Esophagus muscularis mucosa (tissue), 4 donors: ENCODE data around the gene SPTLC2.

Source experiments
- EP300 ChIP-seq: sonication (generic); formaldehyde crosslinking; IDR thresholded peaks from one replicate; pipeline ENCODE4 v1.6.1; 2017; ENCODE audit warnings: antibody characterized with exemption
- POLR2AphosphoS5 ChIP-seq, 2 donors: sonication (generic); formaldehyde crosslinking; IDR thresholded peaks; one replicate each; pipeline ENCODE4 v1.6.1; 2017; ENCODE audit warnings: antibody characterized with exemption in 2 of 2
- TF ChIP-seq, protein P1 (sequence below), 3 experiments: fragments of 200-600 bp in 2 of 3; fragments of 450-650 bp in 1 of 3; sonication (generic) in 2 of 3; IDR thresholded peaks; one replicate each; pipeline ENCODE4 v1.5.1; 2017 to 2019; ENCODE audit warnings: antibody characterized with exemption in 3 of 3, mild to moderate bottlenecking in 2 of 3, moderate library complexity in 1 of 3

DNA sequence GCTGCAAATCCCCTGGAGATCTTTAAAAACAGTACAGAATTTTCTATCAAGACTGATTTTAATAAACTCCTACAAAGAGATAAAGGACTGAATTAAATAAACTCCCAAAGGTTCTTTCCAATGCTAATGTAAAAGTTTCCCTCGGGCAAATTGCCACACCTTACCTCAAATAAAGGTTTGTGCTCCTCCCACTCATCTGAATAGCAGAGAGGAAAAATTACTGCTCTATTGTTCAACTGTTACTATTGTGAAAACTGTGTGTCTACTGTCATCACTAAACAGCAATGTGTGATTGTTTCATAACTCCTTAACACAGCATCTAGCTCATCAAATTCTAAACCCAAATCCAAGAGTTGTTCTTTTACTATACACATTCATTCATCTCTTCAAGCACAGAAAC lies 3.2 kb downstream of the SPTLC2 start:
- TF ChIP-seq, protein P1, sequence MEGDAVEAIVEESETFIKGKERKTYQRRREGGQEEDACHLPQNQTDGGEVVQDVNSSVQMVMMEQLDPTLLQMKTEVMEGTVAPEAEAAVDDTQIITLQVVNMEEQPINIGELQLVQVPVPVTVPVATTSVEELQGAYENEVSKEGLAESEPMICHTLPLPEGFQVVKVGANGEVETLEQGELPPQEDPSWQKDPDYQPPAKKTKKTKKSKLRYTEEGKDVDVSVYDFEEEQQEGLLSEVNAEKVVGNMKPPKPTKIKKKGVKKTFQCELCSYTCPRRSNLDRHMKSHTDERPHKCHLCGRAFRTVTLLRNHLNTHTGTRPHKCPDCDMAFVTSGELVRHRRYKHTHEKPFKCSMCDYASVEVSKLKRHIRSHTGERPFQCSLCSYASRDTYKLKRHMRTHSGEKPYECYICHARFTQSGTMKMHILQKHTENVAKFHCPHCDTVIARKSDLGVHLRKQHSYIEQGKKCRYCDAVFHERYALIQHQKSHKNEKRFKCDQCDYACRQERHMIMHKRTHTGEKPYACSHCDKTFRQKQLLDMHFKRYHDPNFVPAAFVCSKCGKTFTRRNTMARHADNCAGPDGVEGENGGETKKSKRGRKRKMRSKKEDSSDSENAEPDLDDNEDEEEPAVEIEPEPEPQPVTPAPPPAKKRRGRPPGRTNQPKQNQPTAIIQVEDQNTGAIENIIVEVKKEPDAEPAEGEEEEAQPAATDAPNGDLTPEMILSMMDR (IDR thresholded peaks at IDR 0.05): no peak
- TF ChIP-seq POLR2AphosphoS5 (IDR thresholded peaks at IDR 0.05) (no peak), EP300 (no peak)
